ENCODE measurements around the gene OR6K3. TPM values are rescaled to one million over a fixed set of nuclear protein-coding genes. Genes with fewer than 3 reads are reported as not detected.

The OR6K3 gene
- not detected for total RNA-seq

GRCh38 chr1:158720620-158721019 is at the start of gene OR6K3:
TSS of gene OR6K3 (minus strand) at chr1:158720720. CDS start at chr1:158718115, 2,605 bp downstream.
- H3K4me3 ChIP-seq = no peak within 1 kb of the TSS
- intact Hi-C loops (cut with DNase I) = no loop called here
- H3K27me3 ChIP-seq (replicated peaks; ENCODE audit: insufficient read depth) = no peaks in the 10 kb centered on the region
- no peaks in the 10 kb centered on the region for H3K4me1 ChIP-seq (replicated peaks)
- no peak within 1 kb of the TSS for H3K27ac ChIP-seq
- H3K9me3 ChIP-seq = no peaks in the 10 kb centered on the region
- H3K36me3 ChIP-seq = no peaks in the 10 kb centered on the region
- 83% methylated on average over 2 of the region's 2 CpGs for WGBS
- TF ChIP-seq CTCF (IDR thresholded peaks at IDR 0.05) = no peak
- no peak for TF ChIP-seq POLR2AphosphoS5 (IDR thresholded peaks at IDR 0.05)
- TF ChIP-seq POLR2A (IDR thresholded peaks at IDR 0.05) = no peak
- DNase-seq (ENCODE audit: low spot score) = no peak

GRCh38 chr1:158754420-158754819 is 33.9 kb upstream of the OR6K3 start, which contains the start of gene OR6K6:
TSS of gene OR6K6 (plus strand) at chr1:158754720. CDS start at chr1:158754888, 168 bp downstream.
- no peak within 1 kb of the TSS for H3K4me3 ChIP-seq
- no peaks in the 10 kb centered on the region for H3K9me3 ChIP-seq
- WGBS = 87% methylated on average over 2 of the region's 2 CpGs
- H3K36me3 ChIP-seq = no peaks in the 10 kb centered on the region
- no peaks in the 10 kb centered on the region for H3K4me1 ChIP-seq (replicated peaks)
- H3K27ac ChIP-seq = no peak within 1 kb of the TSS
- no peak for DNase-seq (ENCODE audit: low spot score)
- TF ChIP-seq CTCF (IDR thresholded peaks at IDR 0.05) (no peak), POLR2AphosphoS5 (IDR thresholded peaks at IDR 0.05) (no peak), POLR2A (IDR thresholded peaks at IDR 0.05) (no peak)
- H3K27me3 ChIP-seq (replicated peaks; ENCODE audit: insufficient read depth) = no peaks in the 10 kb centered on the region
- intact Hi-C loops (cut with DNase I) = no loop called here

- H3K4me3 ChIP-seq = no peak overlapping the region
- no peaks in the 10 kb centered on the region for H3K27me3 ChIP-seq (replicated peaks; ENCODE audit: insufficient read depth)
- intact Hi-C loops (cut with DNase I) = no loop called here
- H3K9me3 ChIP-seq = no peaks in the 10 kb centered on the region
- TF ChIP-seq CTCF (IDR thresholded peaks at IDR 0.05) (no peak), POLR2A (IDR thresholded peaks at IDR 0.05) (no peak), POLR2AphosphoS5 (IDR thresholded peaks at IDR 0.05) (no peak)
- no peak for DNase-seq (ENCODE audit: low spot score)
- H3K36me3 ChIP-seq = no peaks in the 10 kb centered on the region
- 94% methylated on average over 9 of the region's 9 CpGs for WGBS
- H3K4me1 ChIP-seq (replicated peaks) = no peaks in the 10 kb centered on the region
- no peak overlapping the region for H3K27ac ChIP-seq
Measured at GRCh38 chr1:158752155-158752712, 31.7 kb upstream of the OR6K3 start.

GRCh38 chr1:158735848-158736247 is 15.3 kb upstream of the OR6K3 start:
- H3K27me3 ChIP-seq (replicated peaks; ENCODE audit: insufficient read depth) = no peaks in the 10 kb centered on the region
- H3K9me3 ChIP-seq = no peaks in the 10 kb centered on the region
- H3K36me3 ChIP-seq = no peaks in the 10 kb centered on the region
- no peaks in the 10 kb centered on the region for H3K4me1 ChIP-seq (replicated peaks)
- DNase-seq (ENCODE audit: low spot score) = no peak
- H3K27ac ChIP-seq = no peak overlapping the region
- H3K4me3 ChIP-seq = no peak overlapping the region
- intact Hi-C loops (cut with DNase I) = no loop called here
- TF ChIP-seq POLR2AphosphoS5 (IDR thresholded peaks at IDR 0.05) (no peak), CTCF (IDR thresholded peaks at IDR 0.05) (no peak), POLR2A (IDR thresholded peaks at IDR 0.05) (no peak)

- WGBS = 55% methylated on average over 2 of the region's 2 CpGs
- TF ChIP-seq CTCF (IDR thresholded peaks at IDR 0.05) (no peak), POLR2A (IDR thresholded peaks at IDR 0.05) (no peak), POLR2AphosphoS5 (IDR thresholded peaks at IDR 0.05) (no peak)
Measured at GRCh38 chr1:158732524-158732923, 12.0 kb upstream of the OR6K3 start.

More at GRCh38 chr1:158732524-158732923, 12.0 kb upstream of the OR6K3 start:
- no peak overlapping the region for H3K27ac ChIP-seq
- H3K4me1 ChIP-seq (replicated peaks) = no peaks in the 10 kb centered on the region
- no peak overlapping the region for H3K4me3 ChIP-seq
- H3K27me3 ChIP-seq (replicated peaks; ENCODE audit: insufficient read depth) = no peaks in the 10 kb centered on the region
- H3K9me3 ChIP-seq = no peaks in the 10 kb centered on the region
- intact Hi-C loops (cut with DNase I) = no loop called here
- no peaks in the 10 kb centered on the region for H3K36me3 ChIP-seq
- DNase-seq (ENCODE audit: low spot score) = no peak
